Measurements from ENCODE around the gene BICD2. TPM values are rescaled to one million over a fixed set of nuclear protein-coding genes. Genes with fewer than 3 reads are reported as not detected.

Gene BICD2
- total RNA-seq, 1 donor from 2014 or later, result 29.2 TPM

DNA sequence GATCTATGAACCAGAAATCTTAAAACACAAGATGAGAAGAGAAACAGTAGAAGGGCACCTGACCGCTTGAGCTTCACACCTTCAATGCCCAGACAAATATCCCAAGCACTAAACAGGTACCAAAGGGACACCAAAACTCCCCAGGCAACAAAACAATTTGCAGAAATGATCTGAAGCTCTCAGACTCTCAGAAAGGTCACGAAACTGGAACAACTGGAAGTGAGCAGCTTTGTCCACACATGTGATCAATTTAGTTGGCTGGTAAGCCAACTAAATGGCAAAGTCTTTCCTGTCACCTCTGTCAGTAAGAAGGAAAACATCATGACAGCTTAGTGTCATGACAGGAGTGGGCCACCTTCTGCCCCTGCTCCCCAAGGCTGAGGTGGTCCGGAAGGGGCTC lies 98.8 kb downstream of the BICD2 start:
- Histone ChIP-seq H3K4me3 (ENCODE audit: low read length in 3 of 3) (no peak overlapping the region), H3K36me3 (ENCODE audit: control insufficient read depth in 3 of 3, insufficient read depth in 3 of 3, low read length in 3 of 3) (peaks cover 5 to 16% (median 8%) of the 10 kb centered on the region in 3 donors), H3K27ac (ENCODE audit: low read depth, low read length) (no peak overlapping the region), H3K9ac (ENCODE audit: low read depth in 1 of 3, low read length in 3 of 3) (no peak overlapping the region), H3K27me3 (ENCODE audit: control insufficient read depth in 3 of 3, insufficient read depth in 3 of 3, low read length in 3 of 3) (no peaks in the 10 kb centered on the region), H3K9me3 (ENCODE audit: control insufficient read depth in 3 of 3, low read length in 3 of 3) (no peaks in the 10 kb centered on the region), H3K4me1 (ENCODE audit: control insufficient read depth in 3 of 3, insufficient read depth in 3 of 3, low read length in 3 of 3) (peaks cover 6 to 35% (median 34%) of the 10 kb centered on the region in 3 donors)

- Histone ChIP-seq H3K27me3 (ENCODE audit: control insufficient read depth in 3 of 3, insufficient read depth in 3 of 3, low read length in 3 of 3) (no peaks in the 10 kb centered on the region), H3K9ac (ENCODE audit: low read depth in 1 of 3, low read length in 3 of 3) (peak overlapping the region in 2 of 3 donors; percentile 5 to 50), H3K4me1 (ENCODE audit: control insufficient read depth in 3 of 3, insufficient read depth in 3 of 3, low read length in 3 of 3) (peaks cover 6 to 35% (median 27%) of the 10 kb centered on the region in 3 donors), H3K27ac (ENCODE audit: low read depth, low read length) (no peak overlapping the region), H3K9me3 (ENCODE audit: control insufficient read depth in 3 of 3, low read length in 3 of 3) (no peaks in the 10 kb centered on the region), H3K36me3 (ENCODE audit: control insufficient read depth in 3 of 3, insufficient read depth in 3 of 3, low read length in 3 of 3) (peaks cover 5 to 16% (median 8%) of the 10 kb centered on the region in 3 donors), H3K4me3 (ENCODE audit: low read length in 3 of 3) (no peak overlapping the region)
These were observed 100.1 kb downstream of the BICD2 start for GRCh38 chr9:92664394-92665152.

- Histone ChIP-seq H3K9me3 (ENCODE audit: control insufficient read depth in 3 of 3, low read length in 3 of 3) (no peaks in the 10 kb centered on the region), H3K27ac (ENCODE audit: low read depth, low read length) (no peak overlapping the region)
These were observed 100.7 kb downstream of the BICD2 start for GRCh38 chr9:92663951-92664350.

GRCh38 chr9:92663126-92663525 lies 101.5 kb downstream of the BICD2 start:
- no peak overlapping the region for H3K9ac ChIP-seq (ENCODE audit: low read depth in 1 of 3, low read length in 3 of 3)
- no peaks in the 10 kb centered on the region for H3K9me3 ChIP-seq (ENCODE audit: control insufficient read depth in 3 of 3, low read length in 3 of 3)
- no peaks in the 10 kb centered on the region for H3K27me3 ChIP-seq (ENCODE audit: control insufficient read depth in 3 of 3, insufficient read depth in 3 of 3, low read length in 3 of 3)
- H3K36me3 ChIP-seq (ENCODE audit: control insufficient read depth in 3 of 3, insufficient read depth in 3 of 3, low read length in 3 of 3), result peaks cover 5 to 19% (median 13%) of the 10 kb centered on the region in 3 donors
- no peak overlapping the region for H3K27ac ChIP-seq (ENCODE audit: low read depth, low read length)
- peaks cover 0 to 22% (median 15%) of the 10 kb centered on the region in 3 donors for H3K4me1 ChIP-seq (ENCODE audit: control insufficient read depth in 3 of 3, insufficient read depth in 3 of 3, low read length in 3 of 3)
- no peak overlapping the region for H3K4me3 ChIP-seq (ENCODE audit: low read length in 3 of 3)

More at GRCh38 chr9:92663951-92664350, 100.7 kb downstream of the BICD2 start:
- H3K4me1 ChIP-seq (ENCODE audit: control insufficient read depth in 3 of 3, insufficient read depth in 3 of 3, low read length in 3 of 3), result peaks cover 5 to 31% (median 22%) of the 10 kb centered on the region in 3 donors
- peaks cover 5 to 16% (median 8%) of the 10 kb centered on the region in 3 donors for H3K36me3 ChIP-seq (ENCODE audit: control insufficient read depth in 3 of 3, insufficient read depth in 3 of 3, low read length in 3 of 3)
- no peak overlapping the region for H3K4me3 ChIP-seq (ENCODE audit: low read length in 3 of 3)
- no peaks in the 10 kb centered on the region for H3K27me3 ChIP-seq (ENCODE audit: control insufficient read depth in 3 of 3, insufficient read depth in 3 of 3, low read length in 3 of 3)
- no peak overlapping the region for H3K9ac ChIP-seq (ENCODE audit: low read depth in 1 of 3, low read length in 3 of 3)

DNA sequence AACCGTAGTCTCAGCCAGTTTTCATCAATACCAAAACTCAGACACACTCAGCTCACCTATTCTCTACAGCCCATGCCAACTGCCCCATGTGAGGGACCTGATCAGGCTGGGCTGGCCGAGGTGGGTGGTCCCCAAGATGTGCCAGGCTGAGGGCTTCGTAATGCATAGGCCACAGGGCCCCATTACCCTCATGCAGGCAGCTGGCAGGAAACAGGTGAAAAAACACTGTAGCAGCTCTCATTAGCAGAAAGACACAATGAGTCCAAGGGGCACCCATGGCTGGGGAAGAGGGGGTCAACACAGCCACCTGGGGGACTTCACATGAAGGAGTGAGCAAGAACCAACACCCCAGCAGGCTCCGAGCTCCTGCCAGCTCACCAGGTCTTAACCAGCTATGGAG lies 102.9 kb downstream of the BICD2 start:
- Histone ChIP-seq H3K36me3 (ENCODE audit: control insufficient read depth in 3 of 3, insufficient read depth in 3 of 3, low read length in 3 of 3) (peaks cover 4 to 19% (median 14%) of the 10 kb centered on the region in 3 donors), H3K27me3 (ENCODE audit: control insufficient read depth in 3 of 3, insufficient read depth in 3 of 3, low read length in 3 of 3) (no peaks in the 10 kb centered on the region), H3K9me3 (ENCODE audit: control insufficient read depth in 3 of 3, low read length in 3 of 3) (no peaks in the 10 kb centered on the region), H3K4me3 (ENCODE audit: low read length in 3 of 3) (no peak overlapping the region), H3K27ac (ENCODE audit: low read depth, low read length) (no peak overlapping the region), H3K9ac (ENCODE audit: low read depth in 1 of 3, low read length in 3 of 3) (no peak overlapping the region), H3K4me1 (ENCODE audit: control insufficient read depth in 3 of 3, insufficient read depth in 3 of 3, low read length in 3 of 3) (peaks cover 0 to 18% (median 13%) of the 10 kb centered on the region in 3 donors)

Other genes starting within 250 kb of the BICD2 start
- 28.7 TPM for gene ECM2, start 228.8 kb downstream of the BICD2 start, total RNA-seq
- gene IPPK, start 94.7 kb downstream of the BICD2 start, total RNA-seq, result 6.3 TPM
- 13.6 TPM for gene ZNF484, start 113.2 kb upstream of the BICD2 start, total RNA-seq
- 4.2 TPM for gene FGD3, start 182.7 kb upstream of the BICD2 start, total RNA-seq

Measured in skeletal muscle tissue (tissue), 4 donors.